H9 (cell line): ENCODE measurements around the gene F12. TPM values are rescaled to one million over a fixed set of nuclear protein-coding genes. Genes with fewer than 3 reads are reported as not detected.

Experiments
- DNase-seq: peaks from one replicate; pipeline ENCODE4 v3.0.0-alpha.2; 2017
- H2AFZ ChIP-seq: one replicate; pipeline ENCODE4 v1.6.1; 2013; ENCODE audit warnings: mild to moderate bottlenecking, low read length, control low read depth, moderate library complexity
- H2AK5ac ChIP-seq: 2 replicates; pipeline ENCODE4 v1.6.1; 2013; ENCODE audit warnings: low read length, control low read depth, mixed read lengths; ENCODE audit not compliant: insufficient read length
- H2BK120ac ChIP-seq: one replicate; pipeline ENCODE4 v1.6.1; 2013; ENCODE audit warnings: low read depth, mild to moderate bottlenecking, low read length, control low read depth, inconsistent platforms; ENCODE audit not compliant: poor library complexity, severe bottlenecking
- H2BK12ac ChIP-seq: 2 replicates; pipeline ENCODE4 v1.6.1; 2013; ENCODE audit warnings: low read length, control low read depth, mixed read lengths, low read depth; ENCODE audit not compliant: insufficient read length
- H2BK15ac ChIP-seq: 2 replicates; pipeline ENCODE4 v1.6.1; 2013; ENCODE audit warnings: low read depth, low read length, control low read depth
- H2BK20ac ChIP-seq: one replicate; pipeline ENCODE4 v1.6.1; 2013; ENCODE audit warnings: low read depth, mild to moderate bottlenecking, low read length, control low read depth, inconsistent platforms; ENCODE audit not compliant: poor library complexity, severe bottlenecking
- H2BK5ac ChIP-seq: 2 replicates; pipeline ENCODE4 v1.6.1; 2013; ENCODE audit warnings: low read length, control low read depth, mixed read lengths; ENCODE audit not compliant: insufficient read length
- H3K14ac ChIP-seq: 2 replicates; pipeline ENCODE4 v1.6.1; 2013; ENCODE audit warnings: low read length, control low read depth; ENCODE audit not compliant: insufficient read depth
- H3K18ac ChIP-seq: 2 replicates; pipeline ENCODE4 v1.6.1; 2013; ENCODE audit warnings: low read depth, mild to moderate bottlenecking, mixed read lengths, low read length, control low read depth; ENCODE audit not compliant: insufficient read length
- H3K23ac ChIP-seq: 2 replicates; pipeline ENCODE4 v1.6.1; 2013; ENCODE audit warnings: low read length, control low read depth, mixed read lengths, low read depth; ENCODE audit not compliant: insufficient read length
- H3K23me2 ChIP-seq: 2 replicates; pipeline ENCODE4 v1.6.1; 2013; ENCODE audit warnings: low read depth, mild to moderate bottlenecking, mixed read lengths, low read length, control low read depth; ENCODE audit not compliant: insufficient read length, poor library complexity, severe bottlenecking
- H3K27ac ChIP-seq: 2 replicates; pipeline ENCODE4 v1.5.1; 2013; ENCODE audit warnings: low read length, control low read depth, mixed read lengths, low read depth; ENCODE audit not compliant: insufficient read length
- H3K27me3 ChIP-seq: 2 replicates; pipeline ENCODE4 v1.6.1; 2013; ENCODE audit warnings: low read length, control low read depth, inconsistent platforms; ENCODE audit not compliant: insufficient read depth
- H3K4ac ChIP-seq: 2 replicates; pipeline ENCODE4 v1.6.1; 2013; ENCODE audit warnings: low read depth, mild to moderate bottlenecking, control low read depth, inconsistent platforms, low read length, moderate library complexity
- H3K4me1 ChIP-seq: 2 replicates; pipeline ENCODE4 v1.6.1; 2013; ENCODE audit warnings: low read length, control low read depth, inconsistent platforms; ENCODE audit not compliant: insufficient read depth
- H3K4me2 ChIP-seq: 2 replicates; pipeline ENCODE4 v1.6.1; 2013; ENCODE audit warnings: low read length, control low read depth, mixed read lengths; ENCODE audit not compliant: insufficient read length, insufficient read depth
- H3K56ac ChIP-seq: 2 replicates; pipeline ENCODE4 v1.6.1; 2013; ENCODE audit warnings: low read depth, mild to moderate bottlenecking, mixed read lengths, low read length, control low read depth; ENCODE audit not compliant: insufficient read length
- H3K79me1 ChIP-seq: 2 replicates; pipeline ENCODE4 v1.6.1; 2013; ENCODE audit warnings: low read depth, mild to moderate bottlenecking, moderate library complexity, low read length, control low read depth, inconsistent platforms; ENCODE audit not compliant: insufficient read depth, poor library complexity, severe bottlenecking
- H3K79me2 ChIP-seq: 2 replicates; pipeline ENCODE4 v1.6.1; 2013; ENCODE audit warnings: low read length, control low read depth, inconsistent platforms; ENCODE audit not compliant: insufficient read depth
- H3K9ac ChIP-seq: 2 replicates; pipeline ENCODE4 v1.6.1; 2013; ENCODE audit warnings: low read length, control low read depth, mixed read lengths; ENCODE audit not compliant: insufficient read length; ENCODE audit errors: extremely low read depth
- H3K9me3 ChIP-seq: one replicate; pipeline ENCODE4 v1.6.1; 2013; ENCODE audit warnings: low read depth, low read length, inconsistent platforms; ENCODE audit not compliant: control insufficient read depth
- H3T11ph ChIP-seq: one replicate; pipeline ENCODE4 v1.6.1; 2013; ENCODE audit warnings: mild to moderate bottlenecking, low read length, control low read depth, inconsistent platforms
- H4K20me1 ChIP-seq: one replicate; pipeline ENCODE4 v1.6.1; 2013; ENCODE audit not compliant: control insufficient read depth, insufficient read length, insufficient read depth
- H4K5ac ChIP-seq: 2 replicates; pipeline ENCODE4 v1.6.1; 2013; ENCODE audit warnings: low read depth, mild to moderate bottlenecking, mixed read lengths, low read length, control low read depth; ENCODE audit not compliant: insufficient read length
- H4K8ac ChIP-seq: replicated peaks from 2 replicates; pipeline ENCODE4 v1.6.1; 2013; ENCODE audit warnings: low read length, control low read depth, mixed read lengths, low read depth; ENCODE audit not compliant: insufficient read length
- H4K91ac ChIP-seq: 2 replicates; pipeline ENCODE4 v1.6.1; 2013; ENCODE audit warnings: low read depth, mild to moderate bottlenecking, moderate library complexity, mixed read lengths, low read length, control low read depth; ENCODE audit not compliant: insufficient read length
- H3K27ac Mint-ChIP-seq, 3 experiments: 2 replicates in 2 of 3; 3 replicates in 1 of 3; pipeline ENCODE4 v1.8.0; 2020 to 2021; ENCODE audit warnings: mixed read lengths in 3 of 3, mild to moderate bottlenecking in 1 of 3, moderate library complexity in 1 of 3
- H3K27me3 Mint-ChIP-seq: 2 replicates; pipeline ENCODE4 v1.8.0; 2021; ENCODE audit warnings: low read depth, mild to moderate bottlenecking, moderate library complexity, mixed read lengths
- H3K36me3 Mint-ChIP-seq, 3 experiments: 2 replicates in 2 of 3; 3 replicates in 1 of 3; pipeline ENCODE4 v1.8.0; 2020 to 2021; ENCODE audit warnings: low read depth in 3 of 3, mixed read lengths in 3 of 3; ENCODE audit not compliant: insufficient read depth in 1 of 3
- H3K4me1 Mint-ChIP-seq, 2 experiments: 2 replicates each; pipeline ENCODE4 v1.8.0; 2020; ENCODE audit warnings: mixed read lengths in 2 of 2
- H3K4me3 Mint-ChIP-seq, 2 experiments: 2 replicates in 1 of 2; 3 replicates in 1 of 2; pipeline ENCODE4 v1.8.0; 2020 to 2021; ENCODE audit warnings: mild to moderate bottlenecking in 2 of 2, mixed read lengths in 2 of 2, moderate library complexity in 1 of 2
- H3K9me3 Mint-ChIP-seq, 2 experiments: 2 replicates in 1 of 2; 3 replicates in 1 of 2; pipeline ENCODE4 v1.8.0; 2020; ENCODE audit warnings: mild to moderate bottlenecking in 2 of 2, mixed read lengths in 2 of 2, moderate library complexity in 1 of 2
- WGBS: extraction: QIAGEN DNeasy Blood & Tissue Kit; methylation state at CpG from one replicate; pipeline ENCODE4 v1.1.7; 2013; ENCODE audit warnings: missing lambda C conversion rate, low lambda C conversion rate, mixed read lengths; ENCODE audit not compliant: insufficient read length; ENCODE audit errors: extremely low coverage; 5-methylcytosine and 5-hydroxymethylcytosine counted together
- total RNA-seq: library from RNA; stranded (reverse); gene quantifications from 2 replicates; pipeline ENCODE4 v1.2.1, GENCODE V29; 2021
- TF ChIP-seq, protein P1 (sequence below): fragments of 200-600 bp; sonication (generic); conservative IDR thresholded peaks from 3 replicates; pipeline ENCODE4 v1.8.0; 2021; ENCODE audit warnings: antibody characterized with exemption, mild to moderate bottlenecking

Gene F12
- total RNA-seq, 1 experiment from 2014 or later = 3.5 TPM

DNA sequence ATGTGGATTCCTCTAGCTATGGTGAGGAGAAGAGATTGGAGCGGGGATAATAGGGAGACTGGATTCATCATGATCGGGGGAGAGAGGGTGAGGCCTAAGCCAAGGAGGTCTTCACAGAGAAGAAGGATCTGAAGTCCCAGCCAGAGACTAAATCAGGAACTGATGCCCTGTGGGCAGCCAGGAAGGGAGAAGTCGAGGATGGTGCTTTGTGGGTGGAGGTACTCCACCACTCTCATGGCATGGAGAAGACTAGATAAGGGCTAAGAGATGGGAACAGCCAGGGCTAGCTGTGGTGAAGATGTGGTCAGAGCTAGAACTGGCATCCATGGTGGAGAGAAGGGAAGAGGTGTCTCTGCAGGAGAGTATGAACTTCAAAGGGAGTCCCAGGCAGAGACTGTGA lies 54.7 kb downstream of the F12 start:
- WGBS = no CpG with 5 or more reads among the region's 3 CpGs
- H3K27ac Mint-ChIP-seq = no peak overlapping the region
- H4K8ac ChIP-seq = no peak overlapping the region

More for the DNA sequence above, 54.7 kb downstream of the F12 start:
- Histone ChIP-seq H3K4ac (no peak overlapping the region), H2BK120ac (no peak overlapping the region), H2BK20ac (no peak overlapping the region), H3K18ac (no peak overlapping the region), H3K23ac (no peak overlapping the region), H3K23me2 (peaks cover 7% of the 10 kb centered on the region), H3K4me1 (peaks cover 3% of the 10 kb centered on the region; the same call in 1 of the 2 replicates), H2AK5ac (no peak overlapping the region), H3K27ac (no peak overlapping the region), H4K5ac (no peak overlapping the region), H3K27me3 (no peaks in the 10 kb centered on the region), H3K9me3 (no peaks in the 10 kb centered on the region), H3K79me1 (peaks cover 4% of the 10 kb centered on the region), H4K91ac (no peak overlapping the region), H3K79me2 (peaks cover 13% of the 10 kb centered on the region), H3K9ac (no peak overlapping the region), H2BK12ac (no peak overlapping the region), H3T11ph (no peak overlapping the region), H3K56ac (no peak overlapping the region), H4K20me1 (no peaks in the 10 kb centered on the region), H2BK5ac (no peak overlapping the region), H3K14ac (no peak overlapping the region), H2AFZ (no peak overlapping the region), H2BK15ac (no peak overlapping the region), H3K4me2 (no peak overlapping the region)
- TF ChIP-seq, protein P1, sequence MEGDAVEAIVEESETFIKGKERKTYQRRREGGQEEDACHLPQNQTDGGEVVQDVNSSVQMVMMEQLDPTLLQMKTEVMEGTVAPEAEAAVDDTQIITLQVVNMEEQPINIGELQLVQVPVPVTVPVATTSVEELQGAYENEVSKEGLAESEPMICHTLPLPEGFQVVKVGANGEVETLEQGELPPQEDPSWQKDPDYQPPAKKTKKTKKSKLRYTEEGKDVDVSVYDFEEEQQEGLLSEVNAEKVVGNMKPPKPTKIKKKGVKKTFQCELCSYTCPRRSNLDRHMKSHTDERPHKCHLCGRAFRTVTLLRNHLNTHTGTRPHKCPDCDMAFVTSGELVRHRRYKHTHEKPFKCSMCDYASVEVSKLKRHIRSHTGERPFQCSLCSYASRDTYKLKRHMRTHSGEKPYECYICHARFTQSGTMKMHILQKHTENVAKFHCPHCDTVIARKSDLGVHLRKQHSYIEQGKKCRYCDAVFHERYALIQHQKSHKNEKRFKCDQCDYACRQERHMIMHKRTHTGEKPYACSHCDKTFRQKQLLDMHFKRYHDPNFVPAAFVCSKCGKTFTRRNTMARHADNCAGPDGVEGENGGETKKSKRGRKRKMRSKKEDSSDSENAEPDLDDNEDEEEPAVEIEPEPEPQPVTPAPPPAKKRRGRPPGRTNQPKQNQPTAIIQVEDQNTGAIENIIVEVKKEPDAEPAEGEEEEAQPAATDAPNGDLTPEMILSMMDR = no peak
- Mint-ChIP-seq H3K36me3 (peaks cover 2 to 5% (median 3%) of the 10 kb centered on the region in 3 experiments; a peak in 5 of 7 replicates), H3K4me1 (peaks cover 14 to 19% of the 10 kb centered on the region in 2 experiments), H3K9me3 (peaks cover 3 to 4% of the 10 kb centered on the region in 2 experiments; a peak in 4 of 5 replicates), H3K4me3 (no peak overlapping the region; a peak in 1 of 5 replicates), H3K27me3 (peaks cover 47% of the 10 kb centered on the region)
- DNase-seq = no peak
